ENCODE results near the gene PSD. TPM values are rescaled to one million over a fixed set of nuclear protein-coding genes. Genes with fewer than 3 reads are reported as not detected.
"Not testable (repeated sequence)": the region's sequence is repeated elsewhere in the genome, so short reads cannot be mapped to it uniquely, and the experiment has no call there.

The PSD gene
- total and polyA plus RNA-seq, 9 of the 15 experiments (the other 6 are each of a cell fraction or from before 2014, with no cell fraction given), result 0.11 to 1.7 (median 0.54) TPM; not detected in 2

DNA sequence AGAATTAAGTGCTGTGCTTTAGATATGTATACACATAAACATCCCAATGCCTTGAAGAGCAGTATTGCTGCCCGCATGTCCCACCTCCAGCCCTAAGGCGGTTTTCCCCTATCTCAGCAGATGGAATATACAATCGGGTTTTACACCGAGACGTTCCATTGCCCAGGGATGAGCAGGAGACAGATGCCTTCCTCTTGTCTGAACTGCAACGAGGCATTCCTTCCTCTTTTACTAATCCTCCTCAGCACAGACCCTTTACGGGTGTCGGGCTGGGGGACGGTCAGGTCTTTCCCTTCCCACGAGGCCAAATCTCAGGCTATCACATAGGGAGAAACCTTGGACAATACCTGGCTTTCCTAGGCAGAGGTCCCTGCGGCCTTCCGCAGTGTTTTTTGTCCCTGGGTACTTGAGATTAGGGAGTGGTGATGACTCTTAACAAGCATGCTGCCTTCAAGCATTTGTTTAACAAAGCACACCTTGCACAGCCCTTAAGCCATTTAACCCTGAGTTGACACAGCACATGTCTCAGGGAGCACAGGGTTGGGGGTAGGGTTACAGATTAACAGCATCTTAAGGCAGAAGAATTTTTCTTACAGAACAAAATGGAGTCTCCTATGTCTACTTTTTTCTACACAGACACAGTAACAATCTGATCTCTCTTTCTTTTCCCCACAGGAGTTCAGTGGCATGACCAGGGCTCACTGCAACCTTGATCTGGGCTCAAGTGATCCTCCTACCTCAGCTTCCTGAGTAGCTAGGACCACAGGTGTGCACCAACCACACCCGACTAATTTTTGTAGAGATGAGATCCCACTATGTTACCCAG, 36.3 kb upstream of the PSD start (continued):
- TF ChIP-seq, protein P1, sequence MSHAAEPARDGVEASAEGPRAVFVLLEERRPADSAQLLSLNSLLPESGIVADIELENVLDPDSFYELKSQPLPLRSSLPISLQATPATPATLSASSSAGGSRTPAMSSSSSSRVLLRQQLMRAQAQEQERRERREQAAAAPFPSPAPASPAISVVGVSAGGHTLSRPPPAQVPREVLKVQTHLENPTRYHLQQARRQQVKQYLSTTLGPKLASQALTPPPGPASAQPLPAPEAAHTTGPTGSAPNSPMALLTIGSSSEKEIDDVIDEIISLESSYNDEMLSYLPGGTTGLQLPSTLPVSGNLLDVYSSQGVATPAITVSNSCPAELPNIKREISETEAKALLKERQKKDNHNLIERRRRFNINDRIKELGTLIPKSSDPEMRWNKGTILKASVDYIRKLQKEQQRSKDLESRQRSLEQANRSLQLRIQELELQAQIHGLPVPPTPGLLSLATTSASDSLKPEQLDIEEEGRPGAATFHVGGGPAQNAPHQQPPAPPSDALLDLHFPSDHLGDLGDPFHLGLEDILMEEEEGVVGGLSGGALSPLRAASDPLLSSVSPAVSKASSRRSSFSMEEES (CRISPR knock-in tag; IDR thresholded peaks at IDR 0.05), result peak; percentile 20; the same call in 1 of the 2 replicates
- TF ChIP-seq REST (IDR thresholded peaks at IDR 0.05; ENCODE audit: borderline replicate concordance), result not testable (repeated sequence)
- peak; percentile 67; the same call in 1 of the 2 replicates for TF ChIP-seq REST (CRISPR knock-in tag; IDR thresholded peaks at IDR 0.05; ENCODE audit: low read depth)
- TF ChIP-seq, protein P2, sequence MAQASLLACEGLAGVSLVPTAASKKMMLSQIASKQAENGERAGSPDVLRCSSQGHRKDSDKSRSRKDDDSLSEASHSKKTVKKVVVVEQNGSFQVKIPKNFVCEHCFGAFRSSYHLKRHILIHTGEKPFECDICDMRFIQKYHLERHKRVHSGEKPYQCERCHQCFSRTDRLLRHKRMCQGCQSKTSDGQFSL (CRISPR knock-in tag; IDR thresholded peaks at IDR 0.05), result not testable (repeated sequence)
- TF ChIP-seq, protein P2 (tag; IDR thresholded peaks at IDR 0.05), result peak in 1 of 2 experiments; percentile 96; a peak in 2 of 4 replicates
- TF ChIP-seq ZNF444 (CRISPR knock-in tag; IDR thresholded peaks at IDR 0.05), result peak; percentile 65; the same call in 1 of the 2 replicates
- peak in 1 of 2 experiments; percentile 71; a peak in 2 of 4 replicates for TF ChIP-seq MAZ (CRISPR knock-in tag; conservative IDR thresholded peaks at IDR 0.05 in 1 of 2, IDR thresholded peaks at IDR 0.05 in 1 of 2)
